H9 (cell line): Measurements from ENCODE around the gene SLC16A4. TPM values are rescaled to one million over a fixed set of nuclear protein-coding genes. Genes with fewer than 3 reads are reported as not detected.

Experiments used
- DNase-seq: peaks from one replicate; pipeline ENCODE4 v3.0.0-alpha.2; 2017
- H2AFZ ChIP-seq: one replicate; pipeline ENCODE4 v1.6.1; 2013; ENCODE audit warnings: mild to moderate bottlenecking, low read length, control low read depth, moderate library complexity
- H2AK5ac ChIP-seq: 2 replicates; pipeline ENCODE4 v1.6.1; 2013; ENCODE audit warnings: low read length, control low read depth, mixed read lengths; ENCODE audit not compliant: insufficient read length
- H2BK120ac ChIP-seq: one replicate; pipeline ENCODE4 v1.6.1; 2013; ENCODE audit warnings: low read depth, mild to moderate bottlenecking, low read length, control low read depth, inconsistent platforms; ENCODE audit not compliant: poor library complexity, severe bottlenecking
- H2BK12ac ChIP-seq: 2 replicates; pipeline ENCODE4 v1.6.1; 2013; ENCODE audit warnings: low read length, control low read depth, mixed read lengths, low read depth; ENCODE audit not compliant: insufficient read length
- H2BK15ac ChIP-seq: 2 replicates; pipeline ENCODE4 v1.6.1; 2013; ENCODE audit warnings: low read depth, low read length, control low read depth
- H2BK20ac ChIP-seq: one replicate; pipeline ENCODE4 v1.6.1; 2013; ENCODE audit warnings: low read depth, mild to moderate bottlenecking, low read length, control low read depth, inconsistent platforms; ENCODE audit not compliant: poor library complexity, severe bottlenecking
- H2BK5ac ChIP-seq: 2 replicates; pipeline ENCODE4 v1.6.1; 2013; ENCODE audit warnings: low read length, control low read depth, mixed read lengths; ENCODE audit not compliant: insufficient read length
- H3K14ac ChIP-seq: 2 replicates; pipeline ENCODE4 v1.6.1; 2013; ENCODE audit warnings: low read length, control low read depth; ENCODE audit not compliant: insufficient read depth
- H3K18ac ChIP-seq: 2 replicates; pipeline ENCODE4 v1.6.1; 2013; ENCODE audit warnings: low read depth, mild to moderate bottlenecking, mixed read lengths, low read length, control low read depth; ENCODE audit not compliant: insufficient read length
- H3K23ac ChIP-seq: 2 replicates; pipeline ENCODE4 v1.6.1; 2013; ENCODE audit warnings: low read length, control low read depth, mixed read lengths, low read depth; ENCODE audit not compliant: insufficient read length
- H3K23me2 ChIP-seq: 2 replicates; pipeline ENCODE4 v1.6.1; 2013; ENCODE audit warnings: low read depth, mild to moderate bottlenecking, mixed read lengths, low read length, control low read depth; ENCODE audit not compliant: insufficient read length, poor library complexity, severe bottlenecking
- H3K27ac ChIP-seq: 2 replicates; pipeline ENCODE4 v1.5.1; 2013; ENCODE audit warnings: low read length, control low read depth, mixed read lengths, low read depth; ENCODE audit not compliant: insufficient read length
- H3K27me3 ChIP-seq: 2 replicates; pipeline ENCODE4 v1.6.1; 2013; ENCODE audit warnings: low read length, control low read depth, inconsistent platforms; ENCODE audit not compliant: insufficient read depth
- H3K4ac ChIP-seq: 2 replicates; pipeline ENCODE4 v1.6.1; 2013; ENCODE audit warnings: low read depth, mild to moderate bottlenecking, control low read depth, inconsistent platforms, low read length, moderate library complexity
- H3K4me1 ChIP-seq: 2 replicates; pipeline ENCODE4 v1.6.1; 2013; ENCODE audit warnings: low read length, control low read depth, inconsistent platforms; ENCODE audit not compliant: insufficient read depth
- H3K4me2 ChIP-seq: 2 replicates; pipeline ENCODE4 v1.6.1; 2013; ENCODE audit warnings: low read length, control low read depth, mixed read lengths; ENCODE audit not compliant: insufficient read length, insufficient read depth
- H3K56ac ChIP-seq: 2 replicates; pipeline ENCODE4 v1.6.1; 2013; ENCODE audit warnings: low read depth, mild to moderate bottlenecking, mixed read lengths, low read length, control low read depth; ENCODE audit not compliant: insufficient read length
- H3K79me1 ChIP-seq: 2 replicates; pipeline ENCODE4 v1.6.1; 2013; ENCODE audit warnings: low read depth, mild to moderate bottlenecking, moderate library complexity, low read length, control low read depth, inconsistent platforms; ENCODE audit not compliant: insufficient read depth, poor library complexity, severe bottlenecking
- H3K79me2 ChIP-seq: 2 replicates; pipeline ENCODE4 v1.6.1; 2013; ENCODE audit warnings: low read length, control low read depth, inconsistent platforms; ENCODE audit not compliant: insufficient read depth
- H3K9ac ChIP-seq: 2 replicates; pipeline ENCODE4 v1.6.1; 2013; ENCODE audit warnings: low read length, control low read depth, mixed read lengths; ENCODE audit not compliant: insufficient read length; ENCODE audit errors: extremely low read depth
- H3K9me3 ChIP-seq: one replicate; pipeline ENCODE4 v1.6.1; 2013; ENCODE audit warnings: low read depth, low read length, inconsistent platforms; ENCODE audit not compliant: control insufficient read depth
- H3T11ph ChIP-seq: one replicate; pipeline ENCODE4 v1.6.1; 2013; ENCODE audit warnings: mild to moderate bottlenecking, low read length, control low read depth, inconsistent platforms
- H4K20me1 ChIP-seq: one replicate; pipeline ENCODE4 v1.6.1; 2013; ENCODE audit not compliant: control insufficient read depth, insufficient read length, insufficient read depth
- H4K5ac ChIP-seq: 2 replicates; pipeline ENCODE4 v1.6.1; 2013; ENCODE audit warnings: low read depth, mild to moderate bottlenecking, mixed read lengths, low read length, control low read depth; ENCODE audit not compliant: insufficient read length
- H4K8ac ChIP-seq: replicated peaks from 2 replicates; pipeline ENCODE4 v1.6.1; 2013; ENCODE audit warnings: low read length, control low read depth, mixed read lengths, low read depth; ENCODE audit not compliant: insufficient read length
- H4K91ac ChIP-seq: 2 replicates; pipeline ENCODE4 v1.6.1; 2013; ENCODE audit warnings: low read depth, mild to moderate bottlenecking, moderate library complexity, mixed read lengths, low read length, control low read depth; ENCODE audit not compliant: insufficient read length
- H3K27ac Mint-ChIP-seq, 3 experiments: 2 replicates in 2 of 3; 3 replicates in 1 of 3; pipeline ENCODE4 v1.8.0; 2020 to 2021; ENCODE audit warnings: mixed read lengths in 3 of 3, mild to moderate bottlenecking in 1 of 3, moderate library complexity in 1 of 3
- H3K27me3 Mint-ChIP-seq: 2 replicates; pipeline ENCODE4 v1.8.0; 2021; ENCODE audit warnings: low read depth, mild to moderate bottlenecking, moderate library complexity, mixed read lengths
- H3K36me3 Mint-ChIP-seq, 3 experiments: 2 replicates in 2 of 3; 3 replicates in 1 of 3; pipeline ENCODE4 v1.8.0; 2020 to 2021; ENCODE audit warnings: low read depth in 3 of 3, mixed read lengths in 3 of 3; ENCODE audit not compliant: insufficient read depth in 1 of 3
- H3K4me1 Mint-ChIP-seq, 2 experiments: 2 replicates each; pipeline ENCODE4 v1.8.0; 2020; ENCODE audit warnings: mixed read lengths in 2 of 2
- H3K4me3 Mint-ChIP-seq, 2 experiments: 2 replicates in 1 of 2; 3 replicates in 1 of 2; pipeline ENCODE4 v1.8.0; 2020 to 2021; ENCODE audit warnings: mild to moderate bottlenecking in 2 of 2, mixed read lengths in 2 of 2, moderate library complexity in 1 of 2
- H3K9me3 Mint-ChIP-seq, 2 experiments: 2 replicates in 1 of 2; 3 replicates in 1 of 2; pipeline ENCODE4 v1.8.0; 2020; ENCODE audit warnings: mild to moderate bottlenecking in 2 of 2, mixed read lengths in 2 of 2, moderate library complexity in 1 of 2
- CTCF ChIP-seq: fragments of 200-600 bp; sonication (generic); conservative IDR thresholded peaks from 3 replicates; pipeline ENCODE4 v1.8.0; 2021; ENCODE audit warnings: antibody characterized with exemption, mild to moderate bottlenecking
- WGBS: extraction: QIAGEN DNeasy Blood & Tissue Kit; methylation state at CpG from one replicate; pipeline ENCODE4 v1.1.7; 2013; ENCODE audit warnings: missing lambda C conversion rate, low lambda C conversion rate, mixed read lengths; ENCODE audit not compliant: insufficient read length; ENCODE audit errors: extremely low coverage; 5-methylcytosine and 5-hydroxymethylcytosine counted together
- total RNA-seq: library from RNA; stranded (reverse); gene quantifications from 2 replicates; pipeline ENCODE4 v1.2.1, GENCODE V29; 2021

The SLC16A4 gene
- total RNA-seq, 1 experiment from 2014 or later: 0.17 TPM

GRCh38 chr1:110424699-110425611 is 34.1 kb upstream of the SLC16A4 start:
- no peak overlapping the region for H3K4me2 ChIP-seq
- no peaks in the 10 kb centered on the region for H3K23me2 ChIP-seq
- H4K5ac ChIP-seq: no peak overlapping the region
- H3K27ac ChIP-seq: no peak overlapping the region
- H3K27me3 ChIP-seq: no peaks in the 10 kb centered on the region
- no peak overlapping the region for H3K4ac ChIP-seq
- no peak overlapping the region for H2BK12ac ChIP-seq
- H2BK20ac ChIP-seq: no peak overlapping the region
- DNase-seq: no peak
- peaks cover 4 to 9% of the 10 kb centered on the region in 2 experiments; a peak in 3 of 5 replicates for H3K9me3 Mint-ChIP-seq
- no peak overlapping the region for H3K4me3 Mint-ChIP-seq
- no peak overlapping the region for H3T11ph ChIP-seq
- H3K79me2 ChIP-seq: no peaks in the 10 kb centered on the region
- no peak overlapping the region for H2AFZ ChIP-seq
- H3K79me1 ChIP-seq: no peaks in the 10 kb centered on the region
- no peak overlapping the region for H4K91ac ChIP-seq
- no CpG with 5 or more reads among the region's 9 CpGs for WGBS
- H3K4me1 ChIP-seq: no peaks in the 10 kb centered on the region
- H3K27ac Mint-ChIP-seq: no peak overlapping the region
- H4K8ac ChIP-seq: no peak overlapping the region
- H2AK5ac ChIP-seq: no peak overlapping the region
- no peak overlapping the region for H3K9ac ChIP-seq
- H3K56ac ChIP-seq: no peak overlapping the region
- no peak overlapping the region for H2BK15ac ChIP-seq
- TF ChIP-seq CTCF: no peak
- no peak overlapping the region for H2BK120ac ChIP-seq
- H3K9me3 ChIP-seq: peaks cover 5% of the 10 kb centered on the region
- H3K18ac ChIP-seq: no peak overlapping the region
- no peaks in the 10 kb centered on the region for H4K20me1 ChIP-seq
- H3K36me3 Mint-ChIP-seq: peaks cover 3 to 5% (median 4%) of the 10 kb centered on the region in 3 experiments; a peak in 5 of 7 replicates
- peaks cover 2% of the 10 kb centered on the region; the same call in 1 of the 2 replicates for H3K27me3 Mint-ChIP-seq
- H3K23ac ChIP-seq: no peak overlapping the region
- no peak overlapping the region for H2BK5ac ChIP-seq
- peaks cover 11 to 12% of the 10 kb centered on the region in 2 experiments for H3K4me1 Mint-ChIP-seq
- no peak overlapping the region for H3K14ac ChIP-seq
